Measurements from ENCODE around the gene HIVEP1.

HIVEP1 gene

DNA sequence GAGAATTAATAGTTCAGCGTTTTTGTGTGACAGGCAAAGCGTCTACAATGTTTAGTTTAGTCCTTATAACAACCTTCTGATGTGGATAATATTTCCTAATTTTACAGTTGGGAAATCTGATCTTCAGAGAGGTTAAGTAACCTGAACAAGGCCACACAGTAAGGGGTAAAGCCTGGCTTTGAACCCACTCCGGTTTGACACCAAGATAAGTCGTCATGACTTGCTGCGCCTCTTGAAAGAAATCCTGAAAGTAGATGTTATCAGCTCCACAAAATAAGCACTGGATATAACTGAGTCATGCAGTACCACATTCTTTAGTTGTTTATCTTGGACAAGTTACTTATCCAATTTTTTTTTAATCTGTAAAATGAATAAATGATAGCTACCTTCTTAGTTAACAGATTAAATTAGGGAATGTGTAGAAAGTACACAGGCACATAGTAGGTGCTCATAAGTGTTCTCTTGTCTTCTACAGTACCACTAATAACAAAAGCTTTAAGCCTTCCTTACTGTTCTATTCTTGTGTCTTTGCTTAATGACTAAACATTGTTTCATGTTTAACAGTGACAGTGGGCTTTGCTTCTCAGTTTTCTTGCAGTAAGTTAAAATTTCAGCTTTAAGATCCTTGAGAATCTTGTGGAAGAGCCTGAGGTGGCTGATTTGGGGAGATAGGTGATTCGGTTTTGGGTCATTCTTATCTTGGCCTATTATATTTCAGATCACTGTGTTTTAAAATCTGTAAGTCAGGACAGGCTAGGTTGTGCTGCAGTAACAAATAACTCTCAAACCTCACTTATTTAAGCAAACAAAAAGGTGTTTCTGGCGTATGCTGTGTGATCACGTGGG is 2.1 kb downstream of the HIVEP1 start:
- H3K4me1 Mint-ChIP-seq, result peaks cover 66% of the 10 kb centered on the region
- H3K4me3 Mint-ChIP-seq, result peak overlapping the region; percentile 97
- peaks cover 48% of the 10 kb centered on the region for H3K36me3 Mint-ChIP-seq (ENCODE audit: low read depth)
- H3K9me3 Mint-ChIP-seq, result peaks cover 13% of the 10 kb centered on the region
- H3K27ac Mint-ChIP-seq, result peak overlapping the region; percentile 85
- no peaks in the 10 kb centered on the region for H3K27me3 Mint-ChIP-seq (ENCODE audit: low read depth, poor library complexity)
- DNase-seq, result no peak
- TF ChIP-seq, protein P1, sequence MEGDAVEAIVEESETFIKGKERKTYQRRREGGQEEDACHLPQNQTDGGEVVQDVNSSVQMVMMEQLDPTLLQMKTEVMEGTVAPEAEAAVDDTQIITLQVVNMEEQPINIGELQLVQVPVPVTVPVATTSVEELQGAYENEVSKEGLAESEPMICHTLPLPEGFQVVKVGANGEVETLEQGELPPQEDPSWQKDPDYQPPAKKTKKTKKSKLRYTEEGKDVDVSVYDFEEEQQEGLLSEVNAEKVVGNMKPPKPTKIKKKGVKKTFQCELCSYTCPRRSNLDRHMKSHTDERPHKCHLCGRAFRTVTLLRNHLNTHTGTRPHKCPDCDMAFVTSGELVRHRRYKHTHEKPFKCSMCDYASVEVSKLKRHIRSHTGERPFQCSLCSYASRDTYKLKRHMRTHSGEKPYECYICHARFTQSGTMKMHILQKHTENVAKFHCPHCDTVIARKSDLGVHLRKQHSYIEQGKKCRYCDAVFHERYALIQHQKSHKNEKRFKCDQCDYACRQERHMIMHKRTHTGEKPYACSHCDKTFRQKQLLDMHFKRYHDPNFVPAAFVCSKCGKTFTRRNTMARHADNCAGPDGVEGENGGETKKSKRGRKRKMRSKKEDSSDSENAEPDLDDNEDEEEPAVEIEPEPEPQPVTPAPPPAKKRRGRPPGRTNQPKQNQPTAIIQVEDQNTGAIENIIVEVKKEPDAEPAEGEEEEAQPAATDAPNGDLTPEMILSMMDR (IDR thresholded peaks at IDR 0.05), result no peak

DNA sequence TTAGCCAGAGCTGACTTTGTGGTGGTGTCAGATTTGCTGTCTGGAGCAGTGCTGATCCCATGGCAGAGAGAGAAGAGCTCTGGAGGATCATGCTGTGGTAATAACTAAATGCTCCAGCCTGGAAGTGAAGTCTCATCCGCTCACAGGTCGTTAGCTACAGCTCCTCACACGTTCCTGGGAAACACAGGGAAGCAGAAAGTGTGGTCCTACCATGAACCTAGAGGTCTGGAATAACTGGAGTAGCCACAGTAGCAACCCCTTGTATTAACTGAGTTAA is 2.7 kb downstream of the HIVEP1 start:
- Mint-ChIP-seq H3K4me3 (peak overlapping the region; percentile 97), H3K27ac (peak overlapping the region; percentile 85), H3K9me3 (peaks cover 13% of the 10 kb centered on the region), H3K4me1 (peaks cover 63% of the 10 kb centered on the region), H3K27me3 (ENCODE audit: low read depth, poor library complexity) (no peaks in the 10 kb centered on the region), H3K36me3 (ENCODE audit: low read depth) (peaks cover 53% of the 10 kb centered on the region)
- TF ChIP-seq, protein P1 (IDR thresholded peaks at IDR 0.05), result no peak
- no peak for DNase-seq

DNA sequence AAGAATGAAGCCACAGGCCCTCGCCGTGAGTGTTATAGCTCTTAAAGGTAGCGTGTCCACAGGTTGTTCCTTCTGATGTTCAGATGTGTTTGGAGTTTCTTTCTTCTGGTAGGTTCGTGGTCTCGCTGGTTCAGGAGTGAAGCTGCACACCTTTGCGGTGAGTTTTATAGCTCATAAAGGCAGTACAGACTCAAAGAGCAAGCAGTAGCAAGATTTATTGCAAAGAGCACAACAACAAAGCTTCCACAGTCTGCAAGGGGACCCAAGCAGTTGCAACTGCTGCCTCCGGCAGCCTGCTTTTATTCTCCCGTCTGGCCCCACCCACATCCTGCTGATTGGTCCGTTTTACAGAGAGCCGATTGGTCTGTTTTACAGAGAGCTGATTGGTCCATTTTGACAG is 5.2 kb downstream of the HIVEP1 start:
- DNase-seq, result no peak
- TF ChIP-seq, protein P1 (IDR thresholded peaks at IDR 0.05), result no peak

DNA sequence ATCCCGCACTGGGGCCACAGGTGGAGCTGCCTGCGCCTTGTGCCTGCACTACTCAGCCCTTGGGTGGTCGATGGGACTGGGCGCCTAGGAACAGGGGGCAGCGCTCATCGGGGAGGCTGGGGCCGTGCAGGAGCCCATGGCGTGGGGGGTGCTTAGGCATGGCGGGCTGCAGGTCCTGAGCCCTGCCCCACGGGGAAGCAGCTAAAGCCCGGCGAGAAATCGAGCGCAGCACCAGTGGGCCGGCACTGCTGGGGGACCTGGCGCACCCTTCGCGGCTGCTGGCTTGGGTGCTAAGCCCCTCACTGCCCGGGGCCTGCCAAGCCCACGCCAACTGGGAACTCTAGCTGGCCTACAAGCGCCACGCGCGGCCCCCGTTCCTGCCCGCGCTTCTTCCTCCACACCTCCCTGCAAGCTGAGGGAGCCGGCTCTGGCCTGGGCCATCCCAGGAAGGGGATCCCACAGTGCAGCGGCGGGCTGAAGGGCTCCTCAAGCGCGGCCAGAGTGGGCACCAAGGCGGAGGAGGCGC is 5.8 kb downstream of the HIVEP1 start:
- Mint-ChIP-seq H3K36me3 (ENCODE audit: low read depth) (peaks cover 81% of the 10 kb centered on the region), H3K4me3 (no peak overlapping the region), H3K27me3 (ENCODE audit: low read depth, poor library complexity) (no peaks in the 10 kb centered on the region), H3K9me3 (peaks cover 13% of the 10 kb centered on the region), H3K4me1 (peaks cover 55% of the 10 kb centered on the region), H3K27ac (no peak overlapping the region)
- TF ChIP-seq, protein P1 (IDR thresholded peaks at IDR 0.05), result no peak
- no peak for DNase-seq

More for the DNA sequence above, 5.2 kb downstream of the HIVEP1 start:
- Mint-ChIP-seq H3K27me3 (ENCODE audit: low read depth, poor library complexity) (no peaks in the 10 kb centered on the region), H3K9me3 (peaks cover 13% of the 10 kb centered on the region), H3K27ac (no peak overlapping the region), H3K36me3 (ENCODE audit: low read depth) (peaks cover 74% of the 10 kb centered on the region), H3K4me3 (no peak overlapping the region), H3K4me1 (peaks cover 52% of the 10 kb centered on the region)

DNA sequence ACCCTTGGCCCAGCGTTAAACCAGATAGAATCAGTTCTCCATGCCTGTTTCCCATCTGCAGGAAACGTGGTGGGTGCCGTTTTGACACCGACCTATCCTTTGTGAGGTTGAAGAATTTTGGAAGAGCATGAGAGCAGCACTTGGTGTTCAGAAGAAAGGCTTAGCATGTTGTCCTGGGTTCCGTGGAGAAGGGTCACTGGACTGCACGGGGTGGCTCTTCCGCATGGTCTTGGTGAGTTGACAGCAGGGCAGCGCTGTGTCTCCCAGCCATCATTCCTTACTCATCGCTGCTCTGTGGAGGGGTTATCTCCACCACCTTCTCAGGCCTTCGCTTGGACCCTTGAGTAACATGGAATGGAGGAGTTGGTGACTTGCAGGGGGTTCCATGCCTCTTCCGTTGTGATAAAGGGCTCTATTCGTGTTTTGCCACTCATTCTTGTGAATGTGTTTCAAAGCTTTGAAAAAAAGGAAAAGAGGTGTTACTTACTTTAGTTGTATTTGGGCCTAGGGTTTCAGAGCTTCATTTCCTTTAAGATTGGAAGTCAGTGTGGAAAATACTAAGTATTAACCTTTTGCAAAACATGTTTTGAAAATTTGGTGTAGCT is 8.2 kb downstream of the HIVEP1 start:
- peaks cover 5% of the 10 kb centered on the region for H3K9me3 Mint-ChIP-seq
- H3K27me3 Mint-ChIP-seq (ENCODE audit: low read depth, poor library complexity), result no peaks in the 10 kb centered on the region
- H3K27ac Mint-ChIP-seq, result no peak overlapping the region
- TF ChIP-seq, protein P1 (IDR thresholded peaks at IDR 0.05), result no peak
- peaks cover 42% of the 10 kb centered on the region for H3K4me1 Mint-ChIP-seq
- H3K36me3 Mint-ChIP-seq (ENCODE audit: low read depth), result peaks cover 86% of the 10 kb centered on the region
- no peak overlapping the region for H3K4me3 Mint-ChIP-seq
- DNase-seq, result no peak
